NCI-H2227 treated with DMSO at 0.1 percent for 48 hours (cell line): ENCODE results near the gene HNRNPLL.
"Not testable (repeated sequence)": the region's sequence is repeated elsewhere in the genome, so short reads cannot be mapped to it uniquely, and the experiment has no call there.

Experiments used
- DNase-seq: peaks from one replicate; lab custom pipeline; 2025; lab: John Stamatoyannopoulos, UW

HNRNPLL gene

DNA sequence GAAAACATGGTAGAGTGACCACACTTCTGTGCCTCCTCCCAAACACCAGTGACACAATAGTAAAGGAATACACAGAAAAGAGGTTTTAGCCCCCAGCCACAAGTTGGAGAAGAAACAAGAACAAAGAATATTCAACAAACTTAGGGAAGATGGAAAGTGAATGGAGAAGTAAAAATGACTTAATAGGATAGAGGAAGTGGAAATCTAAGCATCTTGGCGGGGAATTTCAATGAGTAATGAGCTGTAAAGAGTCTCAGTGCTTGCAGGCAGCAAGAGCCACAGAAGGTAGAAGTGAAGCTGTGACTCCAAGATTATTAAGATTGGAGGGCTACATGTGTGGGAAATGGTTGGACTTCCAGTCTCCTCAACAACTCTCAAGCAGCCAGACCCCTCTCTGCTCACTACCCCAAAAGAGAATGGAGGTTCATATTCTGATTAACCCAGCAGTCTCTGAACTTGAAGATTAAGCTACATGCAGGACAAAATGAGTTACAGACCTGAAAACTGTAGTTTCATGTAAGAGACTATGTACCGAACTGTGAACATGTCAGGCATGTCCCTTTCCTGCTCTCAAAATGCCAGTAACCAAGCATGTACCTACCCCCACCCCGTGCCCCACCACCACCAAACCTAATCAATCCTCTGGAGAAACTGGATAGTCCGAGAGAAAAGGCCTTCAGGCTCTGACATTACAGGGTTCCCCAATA, 16.9 kb upstream of the HNRNPLL start:
- no peak for DNase-seq

DNA sequence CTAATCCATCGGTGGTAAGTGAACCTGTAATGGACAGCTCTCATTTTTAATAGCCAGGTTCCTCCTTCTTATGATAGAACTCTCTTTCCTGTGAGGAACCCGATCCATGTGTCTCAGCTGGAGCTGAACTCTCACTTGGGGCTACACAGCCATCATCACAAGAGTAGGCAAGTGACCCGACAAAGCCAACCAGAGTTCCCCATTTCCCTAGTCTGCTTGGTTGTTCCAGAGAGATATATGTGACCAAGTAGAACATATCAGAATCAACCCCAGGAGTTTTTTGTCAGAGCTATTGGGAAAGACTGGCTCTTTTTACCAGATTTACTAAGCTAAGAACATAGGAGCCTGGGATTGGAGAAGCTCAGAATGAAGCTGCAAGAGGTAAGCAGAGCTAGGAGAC, 14.6 kb upstream of the HNRNPLL start:
- DNase-seq, result no peak

DNA sequence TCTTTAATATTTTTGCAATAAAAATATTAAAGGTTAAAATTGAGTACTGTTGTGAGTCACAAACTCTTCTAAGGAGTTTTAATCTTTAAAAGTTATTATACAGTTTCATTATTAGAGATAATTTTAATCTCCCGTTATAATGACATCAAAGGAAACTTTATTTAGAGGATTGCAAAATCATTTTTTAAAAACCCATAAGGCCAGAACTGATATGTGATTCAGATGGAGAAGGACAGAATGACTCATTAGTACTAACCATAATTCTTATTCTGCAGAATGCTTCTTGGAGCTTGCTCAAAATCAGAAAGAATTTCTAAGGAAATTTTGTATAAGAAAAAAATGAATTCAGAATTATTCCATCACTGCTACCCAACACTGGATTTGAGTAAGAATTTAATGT, 12.5 kb upstream of the HNRNPLL start:
- no peak for DNase-seq

DNA sequence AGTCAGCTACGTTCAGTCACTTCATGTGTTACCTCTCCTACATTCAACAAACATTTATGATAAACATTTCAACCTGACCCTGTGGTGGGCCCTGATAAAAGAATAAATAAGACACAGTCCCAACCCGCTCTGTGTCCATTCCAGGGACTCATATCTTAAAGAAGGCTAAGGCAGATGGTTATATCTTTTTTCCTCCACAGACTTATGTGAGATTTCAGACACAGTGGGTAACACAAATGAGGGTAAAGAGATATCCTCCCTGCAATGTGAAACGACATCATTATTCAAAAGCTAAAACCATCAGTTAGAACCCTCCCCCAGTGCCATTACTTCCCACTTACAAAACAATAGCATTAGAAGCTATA, 11.1 kb upstream of the HNRNPLL start:
- no peak for DNase-seq

DNA sequence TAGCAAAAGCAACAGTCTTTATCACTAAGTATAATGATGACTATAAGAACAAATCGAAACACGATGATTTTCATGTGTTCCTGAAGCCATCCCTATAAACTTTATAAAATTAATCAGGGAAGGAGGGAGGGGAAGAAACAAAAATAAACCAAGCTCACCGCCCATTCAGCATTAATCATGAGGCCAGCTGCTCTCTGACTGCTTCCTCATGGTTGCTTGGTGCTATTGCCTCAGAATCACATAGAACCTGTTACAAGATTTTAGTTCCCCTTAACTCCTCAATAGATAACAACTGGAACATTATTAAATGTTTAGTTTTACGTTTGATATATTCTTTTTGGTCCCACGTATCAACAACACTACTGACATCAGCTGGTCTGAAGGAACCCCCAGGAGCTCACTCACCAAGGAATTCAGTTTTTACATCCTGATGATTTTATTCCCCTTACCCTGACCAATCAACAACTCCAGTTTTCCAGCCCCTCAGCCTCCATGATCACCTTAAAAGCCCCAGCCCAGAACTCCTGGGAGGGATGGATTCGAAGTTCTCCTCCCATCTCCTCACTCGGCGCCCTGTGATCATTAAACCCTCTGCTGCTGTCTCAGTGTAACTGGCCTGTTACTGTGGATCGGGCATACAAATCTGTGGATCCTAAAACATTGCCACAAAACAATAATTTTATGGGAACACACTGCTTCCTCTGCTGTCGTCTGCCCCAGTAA, 10.6 kb upstream of the HNRNPLL start:
- no peak for DNase-seq

DNA sequence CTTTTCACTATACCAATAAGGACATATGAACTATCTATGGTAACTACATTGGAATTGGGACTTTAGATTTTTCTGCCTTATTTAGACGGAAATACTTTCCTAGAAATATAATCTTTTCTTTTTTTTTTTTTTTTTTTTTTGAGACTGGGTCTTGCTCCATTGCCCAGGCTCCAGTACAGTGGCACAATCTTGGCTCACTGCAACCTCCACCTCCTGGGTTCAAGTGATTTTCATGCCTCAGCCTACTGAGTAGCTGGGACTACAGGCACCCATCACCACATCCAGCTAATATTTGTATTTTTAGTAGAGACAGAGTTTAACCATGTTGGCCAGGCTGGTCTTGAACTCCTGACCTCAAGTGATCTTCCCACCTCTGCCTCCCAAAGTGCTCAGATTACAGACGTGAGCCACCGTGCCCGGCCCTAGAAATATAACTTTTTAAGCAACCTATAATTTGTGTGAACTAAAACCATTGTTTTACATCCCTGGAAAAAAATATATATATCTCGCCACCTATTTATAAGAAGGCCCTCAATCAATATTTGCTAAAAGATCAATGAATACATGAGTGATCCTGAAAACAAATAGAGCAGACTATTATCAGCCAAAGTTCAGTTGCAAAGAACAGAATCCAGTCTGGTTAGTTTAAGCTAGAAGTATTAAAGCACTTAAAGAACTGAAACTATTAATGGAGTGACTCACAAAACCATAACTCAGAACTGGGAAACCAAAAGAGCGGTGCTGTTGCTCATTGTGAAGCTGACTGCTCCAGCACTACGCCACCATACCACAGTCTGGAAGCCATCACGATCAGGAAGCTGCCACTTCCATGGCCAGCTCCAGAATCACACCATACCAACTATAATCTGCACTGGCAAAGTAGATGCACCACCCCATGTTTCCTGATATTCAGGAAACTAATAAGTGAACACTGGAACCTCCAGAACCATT, 8.4 kb upstream of the HNRNPLL start:
- no peak for DNase-seq

DNA sequence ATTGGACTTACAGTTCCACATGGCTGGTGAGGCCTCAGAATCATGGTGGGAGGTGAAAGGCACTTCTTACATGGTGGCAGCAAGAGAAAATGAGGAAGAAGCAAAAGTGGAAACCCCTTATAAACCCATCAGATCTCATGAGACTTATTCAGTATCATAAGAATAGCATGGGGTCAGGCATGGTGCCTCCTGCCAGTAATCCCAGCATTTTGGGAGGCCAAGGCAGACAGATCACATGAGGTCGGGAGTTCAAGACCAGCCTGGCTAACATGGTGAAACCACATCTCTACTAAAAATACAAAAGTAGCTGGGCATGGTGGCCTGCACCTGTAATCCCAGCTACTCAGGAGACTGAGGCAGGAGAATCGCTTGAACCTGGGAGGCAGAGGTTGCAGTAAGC, 6.5 kb upstream of the HNRNPLL start:
- DNase-seq, result not testable (repeated sequence)

DNA sequence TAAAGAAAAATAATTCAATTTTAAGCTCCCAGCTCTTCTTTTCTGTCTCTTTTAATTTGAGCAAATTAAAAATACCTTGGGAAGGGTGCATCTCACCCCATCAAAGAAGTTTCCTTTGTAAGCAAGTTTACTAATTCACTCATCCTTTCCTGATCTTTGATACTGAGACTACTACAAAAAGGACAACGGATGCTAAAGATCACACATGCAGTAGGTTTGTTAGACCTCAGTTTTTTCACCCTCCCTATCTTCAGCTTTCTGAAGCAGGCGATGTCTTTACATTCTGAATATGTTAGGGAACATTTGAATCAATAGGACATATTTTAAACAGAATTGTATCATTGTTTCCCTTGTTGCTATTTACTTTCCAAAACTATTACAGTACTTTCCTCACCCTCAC, 6.0 kb upstream of the HNRNPLL start:
- no peak for DNase-seq

DNA sequence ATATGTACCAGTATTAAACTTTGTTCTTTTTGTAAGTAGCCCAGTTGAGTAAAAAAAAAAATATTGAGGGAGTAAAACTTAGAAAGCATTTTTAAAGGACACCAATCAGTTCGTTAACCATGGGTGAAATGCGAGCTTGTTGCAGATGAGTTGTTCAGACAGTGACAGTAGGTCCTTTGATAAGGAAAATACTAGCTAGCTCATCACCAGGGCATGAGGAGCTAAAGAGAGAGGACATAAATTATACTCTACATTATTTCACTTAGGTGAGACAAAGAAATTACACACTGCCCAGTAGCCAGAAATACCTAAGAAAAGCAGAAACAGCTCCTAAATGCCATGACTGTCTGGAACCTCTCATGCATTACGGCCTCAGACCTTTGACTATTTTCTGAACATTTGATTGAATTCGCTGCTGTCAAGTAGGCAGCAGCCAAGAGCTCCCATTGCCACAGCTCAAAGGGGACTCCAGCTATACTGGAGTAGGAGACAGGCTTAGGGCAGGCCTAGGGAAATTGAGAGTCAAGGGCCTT, 2.6 kb upstream of the HNRNPLL start:
- no peak for DNase-seq

DNA sequence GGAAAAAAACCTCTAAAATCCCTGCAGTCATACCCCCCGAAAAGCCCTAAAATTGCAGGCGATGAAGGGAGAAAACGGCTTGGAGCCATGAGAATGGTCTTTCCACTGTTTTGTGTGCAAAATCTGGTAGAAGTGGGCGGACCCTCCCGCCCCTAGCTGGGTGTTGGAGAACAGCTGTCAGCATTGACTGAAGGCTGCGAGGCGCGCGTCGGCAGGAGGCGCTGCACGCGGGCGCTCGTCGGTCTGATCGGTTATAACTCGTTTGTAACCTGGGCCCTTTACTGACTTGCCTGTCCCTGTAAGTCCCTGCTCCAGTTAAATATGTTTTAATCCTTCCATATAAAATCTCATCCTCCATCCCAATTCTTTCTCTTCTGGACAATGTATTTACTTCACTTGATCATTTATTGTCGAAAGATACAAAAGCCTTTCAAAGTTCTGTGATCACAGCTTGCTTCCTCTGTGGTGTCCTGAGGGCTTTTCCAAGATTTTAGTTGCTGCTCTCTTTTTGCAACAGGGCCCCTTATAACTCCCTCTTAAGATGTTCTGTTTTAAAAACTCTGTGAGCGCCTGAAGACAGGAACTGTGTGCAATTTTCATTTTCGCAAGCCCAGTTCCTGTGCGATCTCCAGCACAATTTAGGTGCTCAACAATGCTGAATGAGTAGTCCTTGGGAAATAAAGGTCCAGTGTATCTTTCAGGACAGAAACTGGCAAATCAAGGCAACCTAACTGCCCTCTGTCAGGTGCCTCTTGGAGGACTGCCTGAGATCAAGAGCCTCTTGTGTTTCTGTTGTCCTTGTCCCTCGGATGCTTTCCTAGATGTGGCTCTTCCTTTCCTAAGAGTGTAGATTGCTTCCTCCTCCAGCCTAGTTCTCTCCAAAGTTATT, 918 bp upstream of the HNRNPLL start:
- DNase-seq, result peak; percentile 80

DNA sequence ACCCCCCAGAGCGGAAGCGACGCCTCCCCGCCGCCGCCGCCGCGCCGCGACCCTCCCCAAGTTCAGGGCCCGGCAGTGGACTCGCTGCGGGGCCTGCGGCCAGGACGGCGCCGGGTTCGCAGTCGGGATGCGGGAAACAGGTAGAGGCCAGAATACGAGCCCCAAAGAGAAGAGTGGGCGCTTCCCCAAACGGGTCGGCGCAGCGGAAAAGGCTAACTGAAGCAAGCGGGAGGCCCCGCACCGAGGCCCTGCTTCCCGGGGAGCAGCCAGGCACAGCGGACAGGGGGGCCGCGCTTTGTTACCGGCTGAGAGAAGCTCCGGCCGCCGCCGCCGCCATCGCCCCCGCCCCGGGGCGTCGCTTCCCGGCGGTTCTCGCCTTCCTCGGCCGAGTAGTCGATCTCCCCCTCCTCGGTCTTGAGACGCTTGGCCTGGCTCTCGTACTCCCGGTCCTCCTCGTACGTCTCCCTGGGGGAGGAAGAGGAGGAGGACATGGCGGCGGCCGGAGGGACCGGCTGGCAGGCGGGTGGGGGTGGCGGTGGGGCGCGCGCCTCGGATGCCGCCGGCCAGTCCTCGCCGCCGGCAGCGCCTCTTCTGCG, 494 bp downstream of the HNRNPLL start:
- peak; percentile 49 for DNase-seq

DNA sequence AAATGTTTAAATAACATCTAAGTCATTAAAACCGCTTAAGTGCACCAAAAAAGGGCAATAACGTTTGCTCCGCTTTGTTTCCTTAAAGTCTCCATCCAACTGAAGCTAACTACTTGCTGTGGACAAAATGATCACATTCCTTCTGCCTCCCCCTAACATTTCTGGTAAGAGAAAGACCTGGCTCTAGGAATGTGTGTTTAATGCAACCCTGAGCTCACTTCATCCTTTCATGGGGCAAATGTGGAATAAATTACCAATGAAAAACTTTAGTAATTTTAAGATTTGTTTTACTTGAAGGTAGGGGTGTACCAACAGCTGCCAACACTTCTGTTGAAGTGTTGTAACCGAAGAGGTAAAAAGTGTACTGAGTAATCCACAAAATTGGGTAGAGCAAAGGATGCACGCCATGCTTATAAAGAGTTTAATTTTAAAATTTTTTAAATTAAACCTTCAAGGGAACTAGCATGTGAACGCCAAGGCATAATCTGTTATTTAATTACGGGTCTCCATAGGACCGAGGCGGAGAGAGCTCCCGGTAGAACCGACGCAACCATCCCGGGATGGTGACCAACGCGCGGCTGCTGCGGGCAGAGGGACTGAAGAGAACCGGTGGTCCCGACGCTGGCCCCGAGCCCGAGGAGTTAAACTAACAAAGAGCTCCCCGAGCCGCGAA, 1.1 kb downstream of the HNRNPLL start:
- peak; percentile 50 for DNase-seq

DNA sequence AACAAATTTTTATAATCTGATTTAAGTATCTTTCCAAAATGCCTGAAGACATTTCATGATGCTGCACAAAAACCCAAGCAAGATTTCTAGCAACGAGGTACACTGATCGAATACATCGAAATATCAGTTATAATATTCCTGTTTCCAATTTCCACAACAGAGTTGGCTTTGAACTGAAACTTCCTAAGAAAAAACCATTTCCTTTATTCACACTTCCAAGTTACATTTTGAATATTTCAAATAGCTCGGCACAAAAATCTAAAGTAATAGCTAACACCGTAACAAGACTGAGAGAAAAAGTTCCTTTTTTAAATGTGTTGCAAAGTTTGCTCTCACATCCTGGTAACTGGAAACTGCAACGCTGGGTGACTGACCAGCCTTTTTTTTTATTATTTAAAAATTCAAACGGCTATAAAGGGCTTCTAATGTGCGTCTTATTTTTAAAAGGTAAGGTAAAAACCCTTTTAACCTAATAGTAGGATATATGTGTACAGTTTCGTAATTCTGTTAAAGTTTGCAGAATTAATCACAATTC, 1.7 kb downstream of the HNRNPLL start:
- DNase-seq, result no peak

DNA sequence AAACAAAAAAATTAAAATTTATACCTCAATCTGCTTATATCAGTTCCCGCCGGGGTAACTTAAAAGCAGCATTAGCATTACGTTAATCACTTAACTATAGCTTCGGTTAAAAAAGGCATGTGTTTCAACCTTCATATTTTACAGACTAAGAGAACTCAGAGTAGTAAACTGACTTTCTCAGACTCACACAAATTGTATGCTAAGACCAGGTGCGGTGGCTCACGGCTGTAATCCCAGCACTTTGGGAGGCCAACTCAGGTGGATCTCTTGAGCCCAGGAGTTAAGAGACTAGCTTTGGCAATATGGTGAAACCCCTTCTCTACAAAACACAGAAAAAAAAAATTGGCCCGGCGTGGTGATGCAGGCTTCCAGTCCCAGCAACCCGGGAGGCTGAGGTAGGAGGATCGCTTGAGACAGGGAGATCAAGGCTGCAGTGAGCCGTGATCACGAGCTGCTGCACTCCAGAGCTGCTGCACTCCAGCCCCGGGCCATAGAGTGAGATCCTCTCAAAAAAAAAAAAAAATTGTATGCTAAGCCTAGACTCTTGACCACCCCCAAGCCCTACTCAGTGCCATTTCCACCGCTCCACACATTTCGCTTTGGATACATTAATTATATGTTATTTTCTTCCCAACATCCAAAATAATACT, 2.4 kb downstream of the HNRNPLL start:
- no peak for DNase-seq

DNA sequence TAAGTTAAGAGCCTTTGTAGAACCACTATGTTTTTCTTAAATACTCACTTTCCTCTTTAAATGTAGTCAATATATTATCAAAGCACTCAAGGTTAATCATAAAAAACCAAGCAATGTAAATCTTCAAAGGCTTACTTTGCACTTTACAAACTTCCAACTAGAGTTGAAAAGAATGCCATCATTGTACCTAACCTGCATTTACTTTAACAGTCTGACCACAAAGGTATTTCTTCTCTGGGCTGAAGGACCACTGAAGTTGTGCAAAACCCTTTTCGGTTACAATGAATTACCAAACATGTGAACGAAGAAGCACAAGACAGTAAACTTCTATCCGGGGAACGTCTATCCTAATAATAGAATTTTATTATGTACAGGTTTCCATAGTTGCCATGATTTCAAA, 3.0 kb downstream of the HNRNPLL start:
- no peak for DNase-seq

DNA sequence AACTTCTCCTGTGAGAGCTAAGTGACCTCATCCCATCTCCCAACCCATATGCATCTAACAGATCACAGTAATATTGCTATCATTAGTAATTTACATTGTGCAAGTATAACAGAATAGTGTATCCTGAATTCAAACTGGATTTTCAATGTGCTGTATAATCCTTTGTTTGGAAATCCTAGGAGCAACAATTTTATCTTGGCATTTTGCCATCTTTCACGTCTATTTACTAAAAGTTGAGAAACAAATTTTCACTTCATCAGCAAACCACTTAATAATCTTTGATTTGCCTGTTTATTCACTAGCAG, 3.8 kb downstream of the HNRNPLL start:
- no peak for DNase-seq

DNA sequence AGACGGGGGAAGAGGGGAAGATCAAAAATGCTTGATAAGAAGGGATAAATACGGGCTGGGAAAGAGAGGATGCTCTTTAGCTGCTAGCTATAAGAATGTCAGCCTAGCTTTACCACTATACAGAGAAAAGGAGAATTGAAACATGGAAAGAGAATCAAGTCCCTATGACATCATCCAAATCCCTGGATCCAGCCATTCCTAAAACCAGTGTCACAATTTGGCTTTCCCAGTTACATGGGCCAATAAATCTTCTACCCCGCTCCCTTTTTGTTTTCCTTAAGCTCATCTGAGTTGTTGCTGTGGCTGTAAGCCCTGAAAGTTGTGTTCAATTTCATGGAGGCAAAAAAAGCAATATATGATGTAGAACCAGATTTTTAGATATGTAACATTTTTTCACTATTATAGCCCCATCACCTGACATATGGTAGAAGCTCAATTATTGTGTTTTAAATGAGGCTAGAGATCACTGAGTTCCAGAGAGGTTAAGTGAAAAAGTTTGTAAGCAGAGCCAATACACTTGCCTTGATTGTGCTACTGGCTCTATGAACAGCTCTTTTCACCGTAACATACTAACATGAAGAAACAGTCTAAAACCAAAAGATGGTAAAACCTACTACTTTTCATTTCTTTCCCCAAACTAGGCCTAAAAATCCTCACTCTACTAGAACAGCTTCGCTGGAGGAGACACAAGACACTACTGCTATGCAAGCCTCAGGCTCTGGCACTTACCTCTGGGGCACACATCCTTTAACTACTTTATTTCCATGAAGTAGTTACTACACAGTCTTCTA, 4.3 kb downstream of the HNRNPLL start:
- no peak for DNase-seq

DNA sequence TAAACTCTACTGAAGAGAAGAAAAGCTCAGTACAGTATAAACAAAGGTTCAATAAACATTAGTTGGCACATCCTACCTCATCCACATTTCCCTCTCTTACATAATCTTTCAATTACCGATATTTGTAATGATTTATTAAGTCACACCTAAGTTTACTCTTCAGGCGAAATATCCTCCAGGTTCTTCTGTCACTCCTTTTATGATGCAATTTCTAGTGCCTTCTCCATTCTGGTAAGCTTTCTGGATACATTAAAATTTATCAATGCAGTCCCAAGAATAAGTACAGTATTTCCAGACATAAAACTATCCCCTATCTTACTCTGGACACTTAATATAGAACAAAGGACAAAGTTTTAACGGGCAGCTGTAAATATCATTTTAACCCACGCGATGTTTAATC, 5.6 kb downstream of the HNRNPLL start:
- DNase-seq, result no peak

DNA sequence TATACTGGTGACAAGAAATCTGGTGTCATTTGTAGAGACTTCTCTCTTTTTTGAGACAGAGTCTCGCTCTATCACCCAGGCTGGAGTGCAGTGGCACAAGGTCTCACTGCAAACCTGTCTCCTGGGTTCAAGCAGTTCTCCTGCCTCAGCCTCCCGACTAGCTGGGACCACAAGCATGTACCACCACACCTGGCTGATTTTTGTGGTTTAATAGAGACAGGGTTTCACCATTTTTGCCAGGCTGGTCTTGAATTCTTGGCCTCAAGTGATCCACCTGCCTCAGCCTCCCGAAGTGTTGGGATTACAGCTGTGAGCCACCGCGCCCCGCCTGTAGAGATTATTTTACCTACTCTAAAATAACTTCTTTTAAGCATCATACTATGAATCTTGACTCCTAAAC, 6.5 kb downstream of the HNRNPLL start:
- no peak for DNase-seq
